HepG2 (cell line): Measurements from ENCODE around the gene ZNF483. TPM values are rescaled to one million over a fixed set of nuclear protein-coding genes. Genes with fewer than 3 reads are reported as not detected.

Source experiments
- AGO1 ChIP-seq: fragments of 200-400 bp; formaldehyde crosslinking; IDR thresholded peaks from 2 replicates; pipeline ENCODE4 v1.6.1; 2017; ENCODE audit warnings: mild to moderate bottlenecking, low read depth, low read length, moderate library complexity; ENCODE audit not compliant: poor library complexity, severe bottlenecking
- CEBPB ChIP-seq: IDR thresholded peaks from 2 replicates; pipeline ENCODE4 v1.6.1; 2011; ENCODE audit warnings: low read depth, low read length, improper control_type of control experiment, borderline replicate concordance
- ISL2 ChIP-seq: sonication (generic); formaldehyde crosslinking; IDR thresholded peaks from 2 replicates; pipeline ENCODE4 v1.5.0; 2020; ENCODE audit warnings: missing genetic modification reagents
- NR2F2 ChIP-seq: IDR thresholded peaks from 2 replicates; pipeline ENCODE4 v1.6.1; 2012; ENCODE audit warnings: low read depth, inconsistent platforms, borderline replicate concordance
- PITX1 ChIP-seq: sonication (generic); formaldehyde crosslinking; IDR thresholded peaks from 2 replicates; pipeline ENCODE4 v1.5.1; 2020; ENCODE audit warnings: mild to moderate bottlenecking, missing genetic modification reagents
- SALL2 ChIP-seq: sonication (generic); formaldehyde crosslinking; IDR thresholded peaks from 2 replicates; pipeline ENCODE4 v1.8.1; 2023; ENCODE audit warnings: mild to moderate bottlenecking, missing genetic modification reagents, inconsistent platforms
- SNRNP70 ChIP-seq: fragments of 200-400 bp; formaldehyde crosslinking; IDR thresholded peaks from 2 replicates; pipeline ENCODE4 v1.6.1; 2017; ENCODE audit warnings: mild to moderate bottlenecking, low read depth, low read length, moderate library complexity
- SOX13 ChIP-seq, 3 experiments: fragments of 450-650 bp in 1 of 3; sonication (generic) in 1 of 3; formaldehyde crosslinking in 1 of 3; IDR thresholded peaks in 2 of 3; conservative IDR thresholded peaks in 1 of 3; 2 replicates each; pipeline versions ENCODE4 v1.5.0 to v1.6.1; 2016 to 2020; ENCODE audit warnings: antibody characterized with exemption in 1 of 3, mild to moderate bottlenecking in 1 of 3, missing compliant biosample characterization in 1 of 3, missing genetic modification reagents in 1 of 3, moderate library complexity in 1 of 3
- TARDBP ChIP-seq: sonication (generic); formaldehyde crosslinking; IDR thresholded peaks from 2 replicates; pipeline ENCODE4 v1.8.0; 2022; ENCODE audit warnings: mild to moderate bottlenecking, missing genetic modification reagents
- TGIF2 ChIP-seq: IDR thresholded peaks from 2 replicates; pipeline ENCODE4 v1.6.1; 2016; ENCODE audit warnings: control low read depth, missing compliant biosample characterization
- ZBTB7A ChIP-seq: sonication (generic); formaldehyde crosslinking; IDR thresholded peaks from 2 replicates; pipeline ENCODE4 v1.8.0; 2022; ENCODE audit warnings: mild to moderate bottlenecking, missing genetic modification reagents
- ZMAT3 ChIP-seq: sonication (generic); formaldehyde crosslinking; conservative IDR thresholded peaks from 2 replicates; pipeline ENCODE4 v1.7.0; 2021; ENCODE audit warnings: missing genetic modification reagents
- ZNF251 ChIP-seq: sonication (generic); formaldehyde crosslinking; IDR thresholded peaks from 2 replicates; pipeline ENCODE4 v1.9.0; 2021; ENCODE audit warnings: mild to moderate bottlenecking, missing genetic modification reagents
- ZNF260 ChIP-seq: sonication (generic); formaldehyde crosslinking; IDR thresholded peaks from 2 replicates; pipeline ENCODE4 v1.4.0; 2020; ENCODE audit warnings: missing genetic modification reagents, low read depth, mild to moderate bottlenecking, borderline replicate concordance
- ZNF34 ChIP-seq: sonication (generic); formaldehyde crosslinking; IDR thresholded peaks from 2 replicates; pipeline ENCODE4 v1.4.0; 2020; ENCODE audit warnings: mild to moderate bottlenecking, missing genetic modification reagents, borderline replicate concordance
- ZNF484 ChIP-seq: sonication (generic); formaldehyde crosslinking; IDR thresholded peaks from 2 replicates; pipeline ENCODE4 v1.5.1; 2020; ENCODE audit warnings: mild to moderate bottlenecking, low read depth, missing genetic modification reagents, borderline replicate concordance
- ZNF678 ChIP-seq: sonication (generic); formaldehyde crosslinking; IDR thresholded peaks from 2 replicates; pipeline ENCODE4 v1.4.0; 2020; ENCODE audit warnings: mild to moderate bottlenecking, missing genetic modification reagents
- ZNF780A ChIP-seq: sonication (generic); formaldehyde crosslinking; IDR thresholded peaks from 2 replicates; pipeline ENCODE4 v1.8.0; 2022; ENCODE audit warnings: mild to moderate bottlenecking, missing genetic modification reagents, moderate library complexity
- ZNF816 ChIP-seq: sonication (generic); formaldehyde crosslinking; IDR thresholded peaks from 2 replicates; pipeline ENCODE4 v1.8.0; 2022; ENCODE audit warnings: missing genetic modification reagents, mild to moderate bottlenecking, borderline replicate concordance
- ZNF891 ChIP-seq: sonication (generic); formaldehyde crosslinking; IDR thresholded peaks from 2 replicates; pipeline ENCODE4 v1.5.0; 2020; ENCODE audit warnings: mild to moderate bottlenecking, missing genetic modification reagents
- polyA plus RNA-seq, 8 experiments: library from polyadenylated mRNA; depleted of rRNA in 3 of 8; stranded (reverse) in 7 of 8; unstranded in 1 of 8; fragments of >200 nt; fragmentation: Illumina TruSeq in 4 of 8; extraction: Trizol in 4 of 8; gene quantifications; 2 replicates each; pipeline versions ENCODE4 v1.2.1 to v1.2.3, GENCODE V29; 2011 to 2016; ENCODE audit warnings: low read depth in 4 of 8, missing spikeins in 1 of 8, mixed read lengths in 1 of 8; ENCODE audit not compliant: insufficient read depth in 1 of 8
- total RNA-seq, 5 experiments: library from RNA; depleted of rRNA; stranded (reverse); fragments of >200 nt; fragmentation: Illumina TruSeq; extraction: Trizol; gene quantifications; 2 replicates each; pipeline ENCODE4 v1.2.3, GENCODE V29; 2016; ENCODE audit warnings: low read depth in 1 of 5
- TF ChIP-seq, protein P1 (sequence below): IDR thresholded peaks from 2 replicates; pipeline ENCODE4 v1.6.1; 2016; ENCODE audit warnings: mild to moderate bottlenecking
- TF ChIP-seq, protein P2 (sequence below): IDR thresholded peaks from 2 replicates; pipeline ENCODE4 v1.6.1; 2016; ENCODE audit warnings: mild to moderate bottlenecking, missing biosample characterization, missing genetic modification reagents
- TF ChIP-seq, protein P3 (sequence below): sonication (generic); formaldehyde crosslinking; IDR thresholded peaks from 2 replicates; pipeline ENCODE4 v1.4.0; 2020; ENCODE audit warnings: missing genetic modification reagents
- TF ChIP-seq, protein P4 (sequence below): sonication (generic); formaldehyde crosslinking; IDR thresholded peaks from 2 replicates; pipeline ENCODE4 v1.5.0; 2020; ENCODE audit warnings: missing genetic modification reagents

ZNF483 gene
- total and polyA plus RNA-seq, 2 of the 13 experiments (the other 11 are each of a cell fraction or from before 2014, with no cell fraction given): 2.0 to 9.5 TPM

DNA sequence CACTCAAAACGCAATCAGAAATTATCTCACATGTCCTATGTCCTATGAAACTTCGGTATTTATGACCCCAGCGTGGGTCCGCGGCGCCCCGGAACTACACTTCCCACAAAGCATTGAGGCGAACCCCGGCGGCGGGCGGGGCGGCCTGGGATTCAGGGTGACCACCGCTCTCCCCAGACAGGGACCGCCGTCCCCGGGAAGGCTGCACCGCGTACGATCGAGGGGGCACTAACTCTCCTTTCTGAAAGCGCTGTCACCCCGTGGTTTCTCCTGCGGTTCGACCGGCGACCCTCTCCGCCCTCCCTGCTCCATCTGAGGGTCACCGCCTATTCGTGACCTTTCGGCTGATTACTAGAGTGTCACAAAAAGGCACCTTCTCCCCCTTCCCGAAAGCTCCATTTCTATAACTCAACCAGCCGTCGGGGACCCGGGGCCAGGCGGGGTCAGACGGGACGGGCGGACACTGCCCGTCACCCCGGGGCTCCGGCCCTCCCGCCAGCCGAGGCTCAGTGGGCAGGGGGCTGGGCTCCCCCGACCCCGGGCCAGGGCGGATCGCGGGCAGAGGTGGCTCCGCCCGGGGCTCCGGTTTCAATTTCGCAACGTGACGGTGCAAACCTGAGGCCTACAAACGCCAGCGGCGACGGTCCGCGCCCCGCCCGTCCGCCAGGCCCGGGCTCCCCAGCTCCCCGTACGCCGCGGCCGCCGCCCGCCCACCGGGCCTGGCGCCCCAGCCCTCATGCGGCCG is 42.1 kb upstream of the ZNF483 start (continued):
- TF ChIP-seq, protein P1, sequence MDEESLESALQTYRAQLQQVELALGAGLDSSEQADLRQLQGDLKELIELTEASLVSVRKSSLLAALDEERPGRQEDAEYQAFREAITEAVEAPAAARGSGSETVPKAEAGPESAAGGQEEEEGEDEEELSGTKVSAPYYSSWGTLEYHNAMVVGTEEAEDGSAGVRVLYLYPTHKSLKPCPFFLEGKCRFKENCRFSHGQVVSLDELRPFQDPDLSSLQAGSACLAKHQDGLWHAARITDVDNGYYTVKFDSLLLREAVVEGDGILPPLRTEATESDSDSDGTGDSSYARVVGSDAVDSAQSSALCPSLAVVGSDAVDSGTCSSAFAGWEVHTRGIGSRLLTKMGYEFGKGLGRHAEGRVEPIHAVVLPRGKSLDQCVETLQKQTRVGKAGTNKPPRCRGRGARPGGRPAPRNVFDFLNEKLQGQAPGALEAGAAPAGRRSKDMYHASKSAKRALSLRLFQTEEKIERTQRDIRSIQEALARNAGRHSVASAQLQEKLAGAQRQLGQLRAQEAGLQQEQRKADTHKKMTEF (CRISPR knock-in tag): peak; percentile 61; the same call in 1 of the 2 replicates
- TF ChIP-seq ZNF251 (CRISPR knock-in tag) (no peak), ZMAT3 (CRISPR knock-in tag) (0 out of 2 replicates have a peak, but pooled peaks have one; percentile 44), ZNF780A (CRISPR knock-in tag) (no peak), CEBPB (peak; percentile 84), ZNF678 (CRISPR knock-in tag) (no peak), SOX13 (IDR thresholded peaks at IDR 0.05) (no peak), SOX13 (CRISPR knock-in tag; conservative IDR thresholded peaks at IDR 0.05 in 1 of 2, IDR thresholded peaks at IDR 0.05 in 1 of 2) (no peak; a peak in 1 of 4 replicates), ZNF484 (no peak), ZNF34 (CRISPR knock-in tag) (no peak), PITX1 (no peak), TARDBP (CRISPR knock-in tag) (peak; percentile 53; the same call in 1 of the 2 replicates), SALL2 (CRISPR knock-in tag) (peak; percentile 53; the same call in 1 of the 2 replicates), ZNF816 (CRISPR knock-in tag) (0 out of 2 replicates have a peak, but pooled peaks have one; percentile 11), ZNF891 (CRISPR knock-in tag) (peak; percentile 55; the same call in 1 of the 2 replicates), AGO1 (peak; percentile 28), TGIF2 (CRISPR knock-in tag) (0 out of 2 replicates have a peak, but pooled peaks have one; percentile 33), ZNF260 (CRISPR knock-in tag) (no peak), ISL2 (CRISPR knock-in tag) (peak; percentile 33; the same call in 1 of the 2 replicates), SNRNP70 (no peak), ZBTB7A (peak; percentile 79), NR2F2 (peak; percentile 40; the same call in 1 of the 2 replicates)
- TF ChIP-seq, protein P2, sequence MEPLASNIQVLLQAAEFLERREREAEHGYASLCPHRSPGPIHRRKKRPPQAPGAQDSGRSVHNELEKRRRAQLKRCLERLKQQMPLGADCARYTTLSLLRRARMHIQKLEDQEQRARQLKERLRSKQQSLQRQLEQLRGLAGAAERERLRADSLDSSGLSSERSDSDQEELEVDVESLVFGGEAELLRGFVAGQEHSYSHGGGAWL (CRISPR knock-in tag): peak; percentile 45; the same call in 1 of the 2 replicates
- TF ChIP-seq, protein P3, sequence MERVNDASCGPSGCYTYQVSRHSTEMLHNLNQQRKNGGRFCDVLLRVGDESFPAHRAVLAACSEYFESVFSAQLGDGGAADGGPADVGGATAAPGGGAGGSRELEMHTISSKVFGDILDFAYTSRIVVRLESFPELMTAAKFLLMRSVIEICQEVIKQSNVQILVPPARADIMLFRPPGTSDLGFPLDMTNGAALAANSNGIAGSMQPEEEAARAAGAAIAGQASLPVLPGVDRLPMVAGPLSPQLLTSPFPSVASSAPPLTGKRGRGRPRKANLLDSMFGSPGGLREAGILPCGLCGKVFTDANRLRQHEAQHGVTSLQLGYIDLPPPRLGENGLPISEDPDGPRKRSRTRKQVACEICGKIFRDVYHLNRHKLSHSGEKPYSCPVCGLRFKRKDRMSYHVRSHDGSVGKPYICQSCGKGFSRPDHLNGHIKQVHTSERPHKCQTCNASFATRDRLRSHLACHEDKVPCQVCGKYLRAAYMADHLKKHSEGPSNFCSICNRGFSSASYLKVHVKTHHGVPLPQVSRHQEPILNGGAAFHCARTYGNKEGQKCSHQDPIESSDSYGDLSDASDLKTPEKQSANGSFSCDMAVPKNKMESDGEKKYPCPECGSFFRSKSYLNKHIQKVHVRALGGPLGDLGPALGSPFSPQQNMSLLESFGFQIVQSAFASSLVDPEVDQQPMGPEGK (CRISPR knock-in tag): peak; percentile 47; the same call in 1 of the 2 replicates
- TF ChIP-seq, protein P4, sequence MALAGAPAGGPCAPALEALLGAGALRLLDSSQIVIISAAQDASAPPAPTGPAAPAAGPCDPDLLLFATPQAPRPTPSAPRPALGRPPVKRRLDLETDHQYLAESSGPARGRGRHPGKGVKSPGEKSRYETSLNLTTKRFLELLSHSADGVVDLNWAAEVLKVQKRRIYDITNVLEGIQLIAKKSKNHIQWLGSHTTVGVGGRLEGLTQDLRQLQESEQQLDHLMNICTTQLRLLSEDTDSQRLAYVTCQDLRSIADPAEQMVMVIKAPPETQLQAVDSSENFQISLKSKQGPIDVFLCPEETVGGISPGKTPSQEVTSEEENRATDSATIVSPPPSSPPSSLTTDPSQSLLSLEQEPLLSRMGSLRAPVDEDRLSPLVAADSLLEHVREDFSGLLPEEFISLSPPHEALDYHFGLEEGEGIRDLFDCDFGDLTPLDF (CRISPR knock-in tag): no peak
